ENCODE data around the gene C20orf144.

The C20orf144 gene

GRCh38 chr20:33677991-33678702, 16.0 kb downstream of the C20orf144 start:
- no peak for DNase-seq

- DNase-seq, result peak; percentile 64
Measured at GRCh38 chr20:33679758-33680485, 17.8 kb downstream of the C20orf144 start.

DNA sequence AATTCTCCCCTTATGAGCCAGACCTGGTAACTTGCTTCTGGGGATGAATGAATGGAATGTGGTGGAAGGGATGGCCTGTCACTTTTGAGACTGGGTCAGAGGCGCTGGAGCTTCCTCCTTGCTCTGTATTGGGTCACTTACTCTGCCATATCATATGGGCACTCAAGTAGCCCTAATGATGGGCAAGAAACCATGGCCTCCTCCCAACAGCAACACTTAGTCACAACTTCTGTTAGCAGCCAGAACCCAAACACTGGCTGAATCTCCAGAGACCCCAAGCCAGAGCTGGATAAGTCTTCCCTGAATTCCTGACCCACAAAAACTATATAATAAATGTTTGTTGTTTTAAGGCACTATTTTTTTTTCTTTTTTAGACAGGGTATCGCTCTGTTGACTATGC, 18.6 kb downstream of the C20orf144 start:
- DNase-seq, result no peak

DNA sequence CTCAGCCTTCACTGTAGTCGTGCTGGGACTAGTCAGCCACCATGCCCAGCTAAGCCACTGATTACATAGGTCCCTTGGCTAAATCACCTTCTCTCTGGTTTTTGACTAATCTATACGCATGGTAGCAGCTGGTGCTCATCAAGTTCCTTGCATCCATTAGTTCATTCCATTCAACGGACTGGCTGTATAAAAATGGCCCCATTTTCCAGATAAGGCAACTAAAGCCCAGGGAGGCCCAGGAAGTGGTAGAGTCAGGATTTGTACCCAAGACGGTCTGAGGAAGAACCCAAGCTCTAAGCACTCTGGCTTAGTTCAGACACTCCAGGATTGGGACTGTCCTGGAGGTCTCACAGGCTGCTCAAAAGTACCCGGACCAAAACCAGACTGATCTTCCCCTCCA, 19.2 kb downstream of the C20orf144 start:
- DNase-seq, result no peak

DNA sequence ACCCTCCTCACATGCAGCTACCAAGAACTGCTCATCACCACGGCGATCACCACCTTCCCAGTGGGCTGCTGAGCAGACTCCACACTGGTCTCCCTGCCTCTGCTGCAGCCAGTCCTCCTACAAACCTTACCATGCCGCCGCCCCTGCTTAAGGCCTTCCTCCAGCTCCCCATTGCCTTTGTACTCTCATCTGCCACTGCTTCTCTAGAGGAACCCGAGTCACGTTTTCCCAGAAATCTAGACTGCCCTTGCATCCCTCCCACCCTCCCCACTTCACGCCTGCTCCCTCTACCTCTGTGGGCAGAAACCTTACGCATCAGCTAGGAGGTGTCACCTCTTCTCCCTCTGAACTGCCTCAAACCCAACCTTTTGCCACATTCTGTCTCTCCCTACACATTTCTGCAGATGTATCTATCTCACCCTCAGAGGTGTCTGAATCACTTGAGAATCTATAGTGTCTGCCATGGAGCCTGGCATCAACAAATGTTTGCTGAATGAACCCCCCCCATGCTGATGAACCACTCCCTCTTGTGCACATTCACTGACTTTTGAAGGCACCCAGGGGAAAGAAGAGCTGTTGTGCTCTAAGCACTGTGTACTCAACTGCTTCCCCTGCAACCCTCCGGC, 19.7 kb downstream of the C20orf144 start:
- peak; percentile 60 for DNase-seq

DNA sequence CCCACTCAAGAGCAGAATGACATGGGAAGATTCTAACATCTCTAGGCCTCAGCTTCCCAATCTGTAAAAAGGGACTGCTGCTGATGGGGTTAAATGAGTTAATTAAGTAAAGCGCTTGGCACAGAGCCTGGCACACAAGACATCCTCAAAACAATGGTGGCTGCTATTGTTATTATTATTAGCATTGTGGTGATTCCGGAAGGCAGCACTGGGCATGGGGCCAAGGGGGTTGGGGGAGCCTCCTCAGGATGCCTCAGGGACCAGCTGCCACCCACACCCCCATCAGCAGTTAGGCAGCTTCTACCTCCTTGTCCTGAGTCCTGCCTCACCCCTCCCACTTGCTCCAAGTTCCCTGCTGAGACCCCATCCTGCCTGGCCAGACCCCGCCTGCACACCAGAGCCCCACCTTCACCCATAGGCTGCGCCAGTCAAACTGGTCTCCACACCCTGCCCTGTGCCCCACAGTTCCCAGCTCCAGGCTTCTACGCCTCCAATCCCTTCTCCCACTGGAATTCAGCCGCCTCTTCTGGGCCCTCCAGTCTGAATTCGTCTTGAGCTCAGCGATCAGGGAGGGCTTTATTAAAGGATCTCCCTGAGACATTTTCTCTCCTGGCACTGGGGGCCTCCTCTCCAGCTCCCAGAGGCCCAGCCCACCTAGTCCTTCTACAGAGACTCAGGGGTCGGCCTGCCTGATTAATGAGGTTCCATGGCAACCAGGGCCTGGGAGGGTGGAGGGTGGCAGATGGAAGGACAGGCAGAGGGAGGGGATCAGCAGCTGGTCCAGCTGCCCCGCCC, 22.6 kb downstream of the C20orf144 start:
- DNase-seq, result no peak

DNA sequence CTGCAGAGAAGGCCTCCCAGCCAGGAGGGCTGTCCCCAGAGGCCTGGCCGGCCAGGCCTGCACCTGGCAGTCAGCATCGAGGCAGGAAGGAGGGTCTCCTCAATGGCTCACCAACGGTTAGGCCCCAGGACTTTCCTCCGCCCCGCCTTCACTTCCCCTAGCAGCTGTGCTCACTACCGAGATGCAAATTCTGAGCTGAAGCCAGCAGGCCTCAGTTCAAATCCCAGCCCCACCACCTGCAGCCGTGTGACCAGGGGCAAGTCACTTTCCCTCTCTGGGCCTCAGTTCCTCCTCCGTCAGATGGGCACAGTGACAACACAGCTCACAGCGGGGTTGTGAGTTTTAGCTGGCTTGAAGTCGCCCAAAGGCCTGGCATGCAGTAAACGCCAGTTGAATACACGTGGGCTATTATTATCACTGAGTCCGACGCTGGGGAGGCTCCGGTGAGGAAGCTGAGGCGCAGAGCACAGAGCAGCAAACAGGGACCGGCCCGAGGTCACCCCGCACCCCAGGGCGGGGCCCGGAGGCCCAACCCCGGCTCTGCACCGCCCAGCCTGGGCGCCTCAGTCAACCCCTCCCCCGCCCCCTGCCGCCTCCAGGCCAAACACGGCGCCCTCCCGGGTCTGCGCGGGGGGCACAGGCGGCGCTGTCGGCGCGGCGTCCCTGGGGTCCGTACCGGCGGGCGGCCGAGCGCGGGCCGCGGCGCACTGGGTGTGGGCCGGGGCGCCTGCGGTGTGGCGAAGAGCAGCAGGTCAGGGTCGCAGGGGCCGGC, 23.4 kb downstream of the C20orf144 start:
- peak; percentile 80 for DNase-seq

GRCh38 chr20:33686100-33686983, 24.2 kb downstream of the C20orf144 start, which contains the start of gene E2F1:
TSS of gene E2F1 (minus strand) at chr20:33686385. CDS start at chr20:33686264, 121 bp downstream.
- peak; percentile 97 for DNase-seq

DNA sequence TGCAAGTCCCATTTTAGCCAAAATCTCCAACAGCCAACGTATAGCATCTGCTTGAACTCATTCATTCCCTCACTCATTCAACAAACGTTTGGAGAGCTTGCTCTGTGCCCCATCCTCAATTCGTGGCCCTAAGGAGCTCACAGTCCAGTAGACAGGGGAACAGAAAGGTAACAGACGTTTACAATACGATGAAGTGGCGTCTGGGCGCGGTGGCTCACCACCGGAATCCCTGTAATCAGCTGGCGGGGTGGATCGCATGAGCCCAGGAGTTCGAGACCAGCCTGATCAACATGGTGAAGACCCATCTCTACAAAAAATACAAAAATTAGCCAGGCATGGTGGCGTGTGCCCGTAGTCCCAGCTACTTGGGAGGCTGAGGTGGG, 24.8 kb downstream of the C20orf144 start:
- no peak for DNase-seq

DNA sequence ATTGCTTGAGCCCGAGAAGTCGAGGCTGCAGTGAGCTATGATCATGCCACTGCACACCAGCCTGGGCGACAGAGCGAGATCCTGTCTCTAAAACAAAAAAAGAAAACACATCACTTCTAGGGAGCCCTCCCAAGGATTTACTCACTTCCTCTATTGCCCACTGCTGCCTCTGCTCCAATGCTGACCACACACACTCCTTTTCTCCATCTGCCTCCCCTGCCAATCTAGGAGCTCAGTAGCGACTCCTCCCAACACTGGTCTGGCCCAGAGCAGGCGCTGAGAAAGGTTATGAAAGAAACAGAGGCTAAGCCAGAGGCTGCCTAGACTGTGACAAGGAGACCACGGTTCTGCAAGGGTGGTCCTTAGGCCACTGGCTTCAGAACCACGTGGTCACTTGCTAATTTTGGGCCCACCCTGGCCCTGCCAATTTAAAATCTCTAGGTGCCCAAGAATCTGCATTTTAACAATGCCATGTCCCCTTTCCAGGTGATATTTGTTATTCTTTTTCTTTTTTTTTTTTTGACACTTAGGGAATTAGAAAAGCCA, 25.3 kb downstream of the C20orf144 start:
- no peak for DNase-seq

GRCh38 chr20:33687993-33688937, 26.1 kb downstream of the C20orf144 start:
- no peak for DNase-seq

DNA sequence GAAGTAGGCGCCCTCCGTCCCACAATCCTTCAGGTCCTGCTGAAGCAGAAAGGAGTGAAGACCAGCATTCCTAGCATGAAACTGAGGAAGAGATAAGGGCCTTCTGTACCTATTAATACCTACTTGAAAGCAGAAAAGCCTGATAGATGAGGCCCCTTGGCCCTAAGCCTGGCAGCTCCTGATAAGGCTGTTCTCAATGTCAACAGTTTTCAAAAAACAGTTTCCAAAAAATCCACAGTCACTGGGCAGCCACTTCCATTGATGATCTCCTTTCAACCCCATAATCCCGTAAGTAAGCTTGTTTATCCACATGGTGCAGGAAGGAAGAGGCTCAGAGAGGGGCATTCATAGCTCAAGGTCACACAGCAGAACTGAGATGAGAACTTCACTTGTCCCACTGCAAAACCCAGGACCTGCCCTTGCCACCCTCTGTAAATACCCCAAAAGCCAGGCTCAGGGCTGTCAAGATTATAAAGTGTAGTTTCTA, 26.9 kb downstream of the C20orf144 start:
- no peak for DNase-seq

- DNase-seq, result no peak
Measured at GRCh38 chr20:33689493-33689892, 27.4 kb downstream of the C20orf144 start.

- peak; percentile 75 for DNase-seq
Measured at GRCh38 chr20:33689973-33690372, 27.8 kb downstream of the C20orf144 start.

- DNase-seq, result no peak
Measured at GRCh38 chr20:33693289-33693688, 31.2 kb downstream of the C20orf144 start.

GRCh38 chr20:33693741-33694638, 31.9 kb downstream of the C20orf144 start:
- DNase-seq, result no peak

- no peak for DNase-seq
Measured at GRCh38 chr20:33694639-33695012, 32.5 kb downstream of the C20orf144 start.

GRCh38 chr20:33696448-33696847, 34.3 kb downstream of the C20orf144 start:
- DNase-seq, result no peak

DNA sequence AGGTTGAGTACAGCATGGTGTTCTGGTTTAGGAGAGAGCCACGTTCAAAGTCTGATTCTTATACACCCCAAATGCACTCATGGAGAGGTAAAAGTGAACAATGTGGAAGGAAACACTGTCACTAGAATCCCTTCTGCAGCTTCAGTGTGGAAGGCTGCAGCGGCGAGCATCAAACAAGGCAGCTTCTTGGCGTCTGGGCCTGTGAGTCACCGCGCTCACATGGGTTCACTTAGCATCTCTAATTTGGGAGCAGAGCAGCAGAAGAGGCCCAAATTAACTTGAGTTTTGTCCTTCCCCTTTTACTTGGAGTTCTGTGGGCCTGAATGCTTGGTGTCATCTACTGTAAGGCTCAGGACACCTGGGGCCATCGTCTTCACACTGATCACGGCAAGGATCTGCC, 35.0 kb downstream of the C20orf144 start:
- no peak for DNase-seq
